Endothelial cell of umbilical vein (primary cell): Measurements from ENCODE around the gene NR1D2.

Source experiments
- CTCF ChIP-seq, 2 donors: IDR thresholded peaks; 1 replicate in 1 of 2; 2 replicates in 1 of 2; pipeline ENCODE4 v1.5.1; 2011; ENCODE audit warnings: low read length in 2 of 2, mild to moderate bottlenecking in 2 of 2, moderate library complexity in 2 of 2, control low read depth in 1 of 2, inconsistent platforms in 1 of 2, low read depth in 1 of 2; ENCODE audit not compliant: insufficient read depth in 1 of 2; ENCODE audit errors: extremely low read depth in 1 of 2
- EZH2 ChIP-seq: IDR thresholded peaks from 2 replicates; pipeline ENCODE4 v1.6.1; 2012; ENCODE audit warnings: borderline replicate concordance, low read depth, mild to moderate bottlenecking, moderate library complexity, low read length, inconsistent platforms; ENCODE audit not compliant: severe bottlenecking
- FOS ChIP-seq: IDR thresholded peaks from 2 replicates; pipeline ENCODE4 v1.6.1; 2011; ENCODE audit warnings: mild to moderate bottlenecking, low read length, moderate library complexity, borderline replicate concordance; ENCODE audit not compliant: insufficient read depth
- GATA2 ChIP-seq: IDR thresholded peaks from 2 replicates; pipeline ENCODE4 v1.7.0; 2011; ENCODE audit warnings: low read depth, mild to moderate bottlenecking, moderate library complexity, mixed read lengths, low read length; ENCODE audit not compliant: insufficient read length, insufficient read depth
- JUN ChIP-seq: IDR thresholded peaks from 2 replicates; pipeline ENCODE4 v1.6.1; 2011; ENCODE audit warnings: borderline replicate concordance, low read depth; ENCODE audit not compliant: insufficient read length, insufficient read depth
- MAX ChIP-seq: IDR thresholded peaks from 2 replicates; pipeline ENCODE4 v1.6.1; 2011; ENCODE audit not compliant: insufficient read depth, insufficient read length
- MYC ChIP-seq: IDR thresholded peaks from one replicate; pipeline ENCODE4 v1.6.1; 2011; ENCODE audit warnings: mild to moderate bottlenecking, low read depth, low read length
- POLR2A ChIP-seq: IDR thresholded peaks from 2 replicates; pipeline ENCODE4 v1.6.1; 2012; ENCODE audit warnings: low read depth, mild to moderate bottlenecking, control low read depth, low read length
- POLR2AphosphoS5 ChIP-seq: IDR thresholded peaks from 2 replicates; pipeline ENCODE4 v1.6.1; 2012; ENCODE audit warnings: low read depth, mild to moderate bottlenecking, control low read depth, low read length, moderate library complexity; ENCODE audit not compliant: insufficient read depth

GRCh38 chr3:23945913-23946687 is 1.0 kb downstream of the NR1D2 start:
- TF ChIP-seq CTCF (IDR thresholded peaks at IDR 0.05; ENCODE audit: extremely low read depth in 1 of 2, insufficient read depth in 1 of 2, low read depth in 1 of 2, low read length in 2 of 2) (no peak), EZH2 (no peak), MYC (no peak), POLR2AphosphoS5 (peak; percentile 85), MAX (no peak), POLR2A (no peak), FOS (peak; percentile 17), GATA2 (no peak), JUN (no peak)
